Endodermal cell (in vitro differentiated cells): Measurements from ENCODE around the gene DARS1. TPM values are rescaled to one million over a fixed set of nuclear protein-coding genes. Genes with fewer than 3 reads are reported as not detected.

ENCODE experiments used
- DNase-seq: peaks from one replicate; pipeline ENCODE4 v3.0.0-alpha.2; 2017
- H3K27ac ChIP-seq: 2 replicates; pipeline ENCODE4 v1.5.1; 2013; ENCODE audit warnings: mild to moderate bottlenecking, low read depth, low read length, moderate library complexity
- H3K27me3 ChIP-seq: 2 replicates; pipeline ENCODE4 v1.6.1; 2013; ENCODE audit warnings: mild to moderate bottlenecking, low read length, moderate library complexity; ENCODE audit not compliant: insufficient read depth, control insufficient read depth, poor library complexity, severe bottlenecking
- H3K36me3 ChIP-seq: 2 replicates; pipeline ENCODE4 v1.7.0; 2013; ENCODE audit warnings: mild to moderate bottlenecking, low read length, moderate library complexity; ENCODE audit not compliant: control insufficient read depth, insufficient read depth
- H3K4me1 ChIP-seq: one replicate; pipeline ENCODE4 v1.7.0; 2013; ENCODE audit warnings: low read length; ENCODE audit not compliant: control insufficient read depth, insufficient read depth
- H3K4me3 ChIP-seq: 2 replicates; pipeline ENCODE4 v1.5.1; 2013; ENCODE audit warnings: mild to moderate bottlenecking, low read length, moderate library complexity
- H3K9ac ChIP-seq: 2 replicates; pipeline ENCODE4 v1.6.1; 2013; ENCODE audit warnings: mild to moderate bottlenecking, low read length, moderate library complexity; ENCODE audit not compliant: poor library complexity, severe bottlenecking; ENCODE audit errors: extremely low read depth
- H3K9me3 ChIP-seq: 2 replicates; pipeline ENCODE4 v1.6.1; 2013; ENCODE audit warnings: mild to moderate bottlenecking, low read length, moderate library complexity; ENCODE audit not compliant: control insufficient read depth
- H3K27ac Mint-ChIP-seq: 2 replicates; pipeline ENCODE4 v1.8.0; 2020; ENCODE audit warnings: mixed read lengths
- H3K27me3 Mint-ChIP-seq: 2 replicates; pipeline ENCODE4 v1.8.0; 2021; ENCODE audit warnings: mild to moderate bottlenecking, mixed read lengths; ENCODE audit not compliant: insufficient read depth
- H3K36me3 Mint-ChIP-seq: 2 replicates; pipeline ENCODE4 v1.8.0; 2020; ENCODE audit warnings: low read depth, mixed read lengths
- H3K4me1 Mint-ChIP-seq: 2 replicates; pipeline ENCODE4 v1.8.0; 2020; ENCODE audit warnings: mixed read lengths
- H3K4me3 Mint-ChIP-seq: 2 replicates; pipeline ENCODE4 v1.8.0; 2020; ENCODE audit warnings: mild to moderate bottlenecking, moderate library complexity, mixed read lengths
- H3K9me3 Mint-ChIP-seq: 2 replicates; pipeline ENCODE4 v1.8.0; 2020; ENCODE audit warnings: mild to moderate bottlenecking, mixed read lengths
- CTCF ChIP-seq: fragments of 200-600 bp; sonication (generic); conservative IDR thresholded peaks from 2 replicates; pipeline ENCODE4 v1.5.0; 2021; ENCODE audit warnings: antibody characterized with exemption, mild to moderate bottlenecking
- WGBS, 2 experiments: methylation state at CpG; one replicate each; pipeline versions ENCODE4 v1.1.5 to v1.1.7; 2013; ENCODE audit warnings: missing lambda C conversion rate in 2 of 2, mixed read lengths in 1 of 2; ENCODE audit not compliant: insufficient coverage in 1 of 2, insufficient read length in 1 of 2; 5-methylcytosine and 5-hydroxymethylcytosine counted together
- total RNA-seq, 2 donors: library from RNA; stranded (reverse); fragmentation: NEBNext Ultra II Directional in 1 of 2; extraction: Animal tissue kit (Norgen Biotek cat#: 25700) in 1 of 2; gene quantifications; 2 replicates in 1 of 2; 3 replicates in 1 of 2; pipeline ENCODE4 v1.2.1, GENCODE V29; 2021

Gene DARS1
- total RNA-seq, 2 donors from 2014 or later, result 70.5 to 75.9 TPM

DNA sequence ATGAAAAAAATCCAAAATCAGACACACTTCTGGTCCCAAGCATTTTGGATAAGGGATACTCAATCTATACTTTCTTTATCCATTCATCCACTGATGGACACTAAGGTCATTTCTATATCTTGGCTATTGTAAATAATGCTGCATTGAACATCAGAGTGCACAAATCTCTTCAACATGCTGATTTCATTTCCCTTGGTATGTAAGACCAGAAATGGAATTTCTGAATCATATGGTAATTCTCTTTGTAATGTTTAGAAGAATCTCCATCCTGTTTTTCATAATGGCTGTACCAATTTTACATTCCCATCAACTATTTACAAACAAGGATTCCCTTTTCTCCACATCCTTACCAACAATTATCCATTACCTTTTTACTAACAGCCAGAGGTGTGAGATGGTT, 75.5 kb downstream of the DARS1 start:
- peaks cover 3% of the 10 kb centered on the region for H3K9me3 Mint-ChIP-seq
- no peak overlapping the region for H3K27ac ChIP-seq
- no peaks in the 10 kb centered on the region for H3K4me1 ChIP-seq
- H3K9me3 ChIP-seq, result no peaks in the 10 kb centered on the region
- TF ChIP-seq CTCF, result no peak
- no peak for DNase-seq
- no peaks in the 10 kb centered on the region for H3K4me1 Mint-ChIP-seq
- H3K27me3 ChIP-seq, result no peaks in the 10 kb centered on the region
- H3K9ac ChIP-seq, result no peak overlapping the region
- H3K36me3 ChIP-seq, result peaks cover 78% of the 10 kb centered on the region
- no peak overlapping the region for H3K27ac Mint-ChIP-seq
- no peak overlapping the region for H3K4me3 ChIP-seq
- H3K4me3 Mint-ChIP-seq, result no peak overlapping the region
- H3K36me3 Mint-ChIP-seq, result peaks cover 46% of the 10 kb centered on the region
- H3K27me3 Mint-ChIP-seq, result no peaks in the 10 kb centered on the region

- no peak overlapping the region for H3K27ac Mint-ChIP-seq
- Histone ChIP-seq H3K9ac (no peak overlapping the region), H3K9me3 (no peaks in the 10 kb centered on the region), H3K36me3 (peaks cover 49% of the 10 kb centered on the region), H3K4me3 (no peak overlapping the region), H3K27me3 (no peaks in the 10 kb centered on the region), H3K4me1 (no peaks in the 10 kb centered on the region), H3K27ac (no peak overlapping the region)
- no peak overlapping the region for H3K4me3 Mint-ChIP-seq
- no peaks in the 10 kb centered on the region for H3K27me3 Mint-ChIP-seq
- H3K9me3 Mint-ChIP-seq, result peaks cover 3% of the 10 kb centered on the region
- no peak for TF ChIP-seq CTCF
- H3K4me1 Mint-ChIP-seq, result peaks cover 15% of the 10 kb centered on the region
- DNase-seq, result no peak
- peaks cover 54% of the 10 kb centered on the region for H3K36me3 Mint-ChIP-seq
Observed at GRCh38 chr2:135905679-135906078, 79.7 kb downstream of the DARS1 start.

DNA sequence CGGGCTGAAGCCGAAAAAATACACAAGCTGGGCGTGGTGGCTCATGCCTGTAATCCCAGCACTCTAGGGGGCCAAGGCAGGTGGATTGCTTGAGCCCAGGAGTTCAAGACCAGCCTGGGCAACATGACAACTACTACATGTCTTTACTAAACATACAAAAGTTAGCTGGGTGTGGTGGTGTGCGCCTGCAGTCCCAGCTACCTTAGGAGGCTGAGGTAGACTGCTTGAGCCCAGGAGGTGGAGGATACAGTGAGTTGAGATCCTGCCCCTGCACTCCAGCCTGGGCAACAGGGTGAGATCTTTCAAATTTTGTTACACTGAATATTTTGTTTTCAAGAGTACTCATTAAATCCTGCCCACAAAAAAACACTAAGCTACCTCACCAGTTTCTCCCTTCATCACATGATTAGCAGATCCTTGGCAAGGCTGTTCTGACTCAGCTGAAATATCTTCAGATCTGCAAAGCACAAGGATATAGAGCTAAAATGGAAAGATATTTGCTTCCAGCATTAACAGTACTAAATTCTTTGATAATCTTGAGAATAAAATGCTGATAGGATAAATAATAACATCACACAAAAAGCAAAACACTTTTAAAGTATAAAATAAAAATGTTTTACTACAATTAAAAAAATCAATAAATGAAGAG, 81.0 kb downstream of the DARS1 start:
- Mint-ChIP-seq H3K4me1 (peaks cover 18% of the 10 kb centered on the region), H3K27ac (peak overlapping the region; percentile 89), H3K9me3 (peaks cover 3% of the 10 kb centered on the region), H3K36me3 (peaks cover 44% of the 10 kb centered on the region), H3K4me3 (no peak overlapping the region), H3K27me3 (no peaks in the 10 kb centered on the region)
- H3K9ac ChIP-seq, result no peak overlapping the region
- H3K36me3 ChIP-seq, result peaks cover 36% of the 10 kb centered on the region
- H3K27ac ChIP-seq, result no peak overlapping the region
- 90 to 97% methylated on average over 2 to 4 of the region's 4 CpGs for WGBS, 2 experiments
- no peak for DNase-seq
- no peaks in the 10 kb centered on the region for H3K4me1 ChIP-seq
- no peaks in the 10 kb centered on the region for H3K27me3 ChIP-seq
- no peaks in the 10 kb centered on the region for H3K9me3 ChIP-seq
- H3K4me3 ChIP-seq, result no peak overlapping the region
- no peak for TF ChIP-seq CTCF
